Dedifferentiated amniotic fluid mesenchymal stem cell (primary cell): ENCODE measurements around the gene ZNF326.
"Not testable (repeated sequence)": the region's sequence is repeated elsewhere in the genome, so short reads cannot be mapped to it uniquely, and the experiment has no call there.

Experiments
- DNase-seq: peaks from one replicate; pipeline ENCODE4 v3.0.0-alpha.2; 2016; ENCODE audit errors: extremely low spot score

Gene ZNF326

GRCh38 chr1:89996450-89997110 lies 1.7 kb downstream of the ZNF326 start:
- no peak for DNase-seq

- DNase-seq: not testable (repeated sequence)
These were observed 2.2 kb downstream of the ZNF326 start for GRCh38 chr1:89997152-89997551.

GRCh38 chr1:89998306-89998705 lies 3.4 kb downstream of the ZNF326 start:
- DNase-seq: no peak

- DNase-seq: no peak
These were observed 4.3 kb downstream of the ZNF326 start for GRCh38 chr1:89999208-89999607.

GRCh38 chr1:89999628-90000027 lies 4.7 kb downstream of the ZNF326 start:
- no peak for DNase-seq

- no peak for DNase-seq
These were observed 6.2 kb downstream of the ZNF326 start for GRCh38 chr1:90000934-90001676.

GRCh38 chr1:90007979-90008404 lies 13.1 kb downstream of the ZNF326 start:
- no peak for DNase-seq

- no peak for DNase-seq
These were observed 17.4 kb downstream of the ZNF326 start for GRCh38 chr1:90012300-90012699.

GRCh38 chr1:90023691-90024090 lies 28.8 kb downstream of the ZNF326 start:
- no peak for DNase-seq

- DNase-seq: no peak
These were observed 32.4 kb downstream of the ZNF326 start for GRCh38 chr1:90027281-90027680.

GRCh38 chr1:90039652-90040051 lies 44.7 kb downstream of the ZNF326 start:
- DNase-seq: no peak

GRCh38 chr1:90043586-90043985 lies 48.7 kb downstream of the ZNF326 start:
- DNase-seq: no peak

GRCh38 chr1:90044346-90044745 lies 49.4 kb downstream of the ZNF326 start:
- DNase-seq: no peak

GRCh38 chr1:90045853-90046563 lies 51.1 kb downstream of the ZNF326 start:
- no peak for DNase-seq

- DNase-seq: no peak
These were observed 51.7 kb downstream of the ZNF326 start for GRCh38 chr1:90046635-90047034.

GRCh38 chr1:90048043-90048442 lies 53.1 kb downstream of the ZNF326 start:
- DNase-seq: no peak

- not testable (repeated sequence) for DNase-seq
These were observed 68.1 kb downstream of the ZNF326 start for GRCh38 chr1:90062700-90063643.

GRCh38 chr1:90064109-90064508 lies 69.2 kb downstream of the ZNF326 start:
- not testable (repeated sequence) for DNase-seq

- DNase-seq: no peak
These were observed 72.5 kb downstream of the ZNF326 start for GRCh38 chr1:90067194-90067931.

GRCh38 chr1:90068611-90069280 lies 73.8 kb downstream of the ZNF326 start:
- no peak for DNase-seq
